ENCODE measurements around the gene ATXN7L3B.

DNA sequence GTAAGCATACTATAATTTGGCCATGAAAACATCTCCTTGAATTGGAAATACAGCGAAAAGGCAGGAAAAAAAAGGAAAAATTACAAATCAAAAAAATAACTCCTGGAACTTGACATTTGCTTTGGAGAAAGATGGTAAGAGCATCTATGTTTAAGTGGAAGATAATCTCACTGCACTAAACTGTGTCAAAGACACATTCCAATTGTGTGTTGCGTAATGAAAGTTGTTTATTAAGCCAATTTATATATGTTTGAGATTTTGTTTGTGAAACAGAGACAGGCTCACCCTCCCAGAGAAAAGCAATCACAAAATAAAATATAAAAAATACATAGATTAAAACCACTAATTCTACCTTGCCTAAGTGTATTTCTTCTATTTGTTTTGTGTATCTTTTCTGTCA, 11.1 kb upstream of the ATXN7L3B start:
- TF ChIP-seq, protein P1, sequence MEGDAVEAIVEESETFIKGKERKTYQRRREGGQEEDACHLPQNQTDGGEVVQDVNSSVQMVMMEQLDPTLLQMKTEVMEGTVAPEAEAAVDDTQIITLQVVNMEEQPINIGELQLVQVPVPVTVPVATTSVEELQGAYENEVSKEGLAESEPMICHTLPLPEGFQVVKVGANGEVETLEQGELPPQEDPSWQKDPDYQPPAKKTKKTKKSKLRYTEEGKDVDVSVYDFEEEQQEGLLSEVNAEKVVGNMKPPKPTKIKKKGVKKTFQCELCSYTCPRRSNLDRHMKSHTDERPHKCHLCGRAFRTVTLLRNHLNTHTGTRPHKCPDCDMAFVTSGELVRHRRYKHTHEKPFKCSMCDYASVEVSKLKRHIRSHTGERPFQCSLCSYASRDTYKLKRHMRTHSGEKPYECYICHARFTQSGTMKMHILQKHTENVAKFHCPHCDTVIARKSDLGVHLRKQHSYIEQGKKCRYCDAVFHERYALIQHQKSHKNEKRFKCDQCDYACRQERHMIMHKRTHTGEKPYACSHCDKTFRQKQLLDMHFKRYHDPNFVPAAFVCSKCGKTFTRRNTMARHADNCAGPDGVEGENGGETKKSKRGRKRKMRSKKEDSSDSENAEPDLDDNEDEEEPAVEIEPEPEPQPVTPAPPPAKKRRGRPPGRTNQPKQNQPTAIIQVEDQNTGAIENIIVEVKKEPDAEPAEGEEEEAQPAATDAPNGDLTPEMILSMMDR (IDR thresholded peaks at IDR 0.05; ENCODE audit: poor library complexity), result no peak
- TF ChIP-seq EZH2 (IDR thresholded peaks at IDR 0.05; ENCODE audit: borderline replicate concordance) (no peak), EZH2phosphoT487 (IDR thresholded peaks at IDR 0.05; ENCODE audit: low read depth, severe bottlenecking, unreplicated experiment) (no peak)
